Cerebellar cortex (tissue), 1 donor: ENCODE measurements around the gene TPRG1.

Experiments used
- DNase-seq: peaks from one replicate; pipeline ENCODE4 v3.0.0-alpha.2; 2015; ENCODE audit warnings: low spot score

Gene TPRG1

GRCh38 chr3:189278221-189278620 lies 106.5 kb downstream of the TPRG1 start:
- peak; percentile 94 for DNase-seq

- no peak for DNase-seq
These were observed 110.4 kb downstream of the TPRG1 start for GRCh38 chr3:189282189-189282588.

- DNase-seq: no peak
These were observed 111.0 kb downstream of the TPRG1 start for GRCh38 chr3:189282741-189283140.

GRCh38 chr3:189286188-189286587 lies 114.4 kb downstream of the TPRG1 start:
- DNase-seq: no peak

GRCh38 chr3:189286916-189287315 lies 115.1 kb downstream of the TPRG1 start:
- DNase-seq: no peak

- DNase-seq: no peak
These were observed 116.8 kb downstream of the TPRG1 start for GRCh38 chr3:189288348-189289235.

GRCh38 chr3:189289251-189289650 lies 117.5 kb downstream of the TPRG1 start:
- no peak for DNase-seq

- DNase-seq: no peak
These were observed 121.1 kb downstream of the TPRG1 start for GRCh38 chr3:189292667-189293484.

- DNase-seq: no peak
These were observed 122.9 kb downstream of the TPRG1 start for GRCh38 chr3:189294649-189295048.

- no peak for DNase-seq
These were observed 123.3 kb downstream of the TPRG1 start for GRCh38 chr3:189295089-189295488.

- DNase-seq: no peak
These were observed 126.2 kb downstream of the TPRG1 start for GRCh38 chr3:189297932-189298331.

GRCh38 chr3:189298469-189299375 lies 127.0 kb downstream of the TPRG1 start:
- DNase-seq: no peak

GRCh38 chr3:189300345-189300744 lies 128.6 kb downstream of the TPRG1 start:
- DNase-seq: no peak

GRCh38 chr3:189301479-189301878 lies 129.7 kb downstream of the TPRG1 start:
- DNase-seq: no peak

GRCh38 chr3:189303584-189303983 lies 131.8 kb downstream of the TPRG1 start:
- DNase-seq: no peak

GRCh38 chr3:189304465-189305351 lies 132.9 kb downstream of the TPRG1 start:
- peak; percentile 74 for DNase-seq

GRCh38 chr3:189305412-189305811 lies 133.6 kb downstream of the TPRG1 start:
- DNase-seq: no peak

- no peak for DNase-seq
These were observed 136.2 kb downstream of the TPRG1 start for GRCh38 chr3:189307963-189308362.

GRCh38 chr3:189308608-189309007 lies 136.8 kb downstream of the TPRG1 start:
- DNase-seq: no peak

- no peak for DNase-seq
These were observed 137.7 kb downstream of the TPRG1 start for GRCh38 chr3:189309400-189309975.

- no peak for DNase-seq
These were observed 139.8 kb downstream of the TPRG1 start for GRCh38 chr3:189311521-189311920.
